Panc1 (cell line): Measurements from ENCODE around the gene GPD1L.

Experiments used
- POLR2AphosphoS5 ChIP-seq: IDR thresholded peaks from 2 replicates; pipeline ENCODE4 v1.6.1; 2012; ENCODE audit warnings: mild to moderate bottlenecking, low read depth, low read length, moderate library complexity
- TF ChIP-seq, protein P1 (sequence below): fragments of 450-650 bp; IDR thresholded peaks from 2 replicates; pipeline ENCODE4 v1.5.1; 2017; ENCODE audit warnings: mild to moderate bottlenecking
- TF ChIP-seq, protein P2 (sequence below), 2 experiments: IDR thresholded peaks; 2 replicates each; pipeline ENCODE4 v1.6.1; 2011 to 2012; ENCODE audit warnings: low read depth in 2 of 2, control low read depth in 1 of 2, low read length in 1 of 2, mild to moderate bottlenecking in 1 of 2, moderate library complexity in 1 of 2; ENCODE audit not compliant: insufficient read depth in 1 of 2

DNA sequence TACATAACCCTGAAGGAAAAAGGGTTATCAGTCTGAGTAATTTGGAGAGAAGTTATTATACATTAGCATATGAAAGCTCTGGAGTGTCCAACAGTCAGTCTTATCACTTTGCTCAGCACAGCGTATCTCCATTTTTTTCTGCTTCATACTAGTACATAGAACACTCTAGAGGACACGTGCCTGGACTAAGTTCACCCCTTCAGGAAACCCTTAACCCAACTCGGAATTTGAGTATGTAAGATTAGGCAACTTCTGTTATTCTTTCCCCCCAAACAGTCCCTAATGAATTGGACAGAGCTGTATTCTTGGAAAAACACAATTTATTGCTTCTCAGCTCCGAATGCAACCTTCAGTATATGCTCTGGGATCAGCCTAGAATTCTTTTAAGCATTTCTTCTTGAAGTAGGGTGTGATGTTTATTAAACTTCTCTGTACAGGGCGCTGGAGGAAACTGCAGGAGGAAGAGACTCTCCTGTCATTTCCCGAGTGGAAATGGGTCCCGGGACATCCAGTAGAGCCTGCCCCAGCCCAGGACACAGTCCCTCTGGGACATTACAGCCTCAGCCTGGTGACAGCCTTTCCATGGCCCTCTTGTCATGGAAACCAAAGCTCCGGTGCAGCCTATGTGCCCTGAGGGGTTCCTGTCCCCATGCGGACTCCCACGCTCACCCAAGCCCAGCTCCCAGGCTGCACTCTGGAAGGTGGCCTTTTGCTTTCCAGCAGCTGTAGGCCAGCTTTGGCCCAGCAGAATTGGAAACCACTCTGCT lies 94.8 kb downstream of the GPD1L start:
- TF ChIP-seq, protein P1, sequence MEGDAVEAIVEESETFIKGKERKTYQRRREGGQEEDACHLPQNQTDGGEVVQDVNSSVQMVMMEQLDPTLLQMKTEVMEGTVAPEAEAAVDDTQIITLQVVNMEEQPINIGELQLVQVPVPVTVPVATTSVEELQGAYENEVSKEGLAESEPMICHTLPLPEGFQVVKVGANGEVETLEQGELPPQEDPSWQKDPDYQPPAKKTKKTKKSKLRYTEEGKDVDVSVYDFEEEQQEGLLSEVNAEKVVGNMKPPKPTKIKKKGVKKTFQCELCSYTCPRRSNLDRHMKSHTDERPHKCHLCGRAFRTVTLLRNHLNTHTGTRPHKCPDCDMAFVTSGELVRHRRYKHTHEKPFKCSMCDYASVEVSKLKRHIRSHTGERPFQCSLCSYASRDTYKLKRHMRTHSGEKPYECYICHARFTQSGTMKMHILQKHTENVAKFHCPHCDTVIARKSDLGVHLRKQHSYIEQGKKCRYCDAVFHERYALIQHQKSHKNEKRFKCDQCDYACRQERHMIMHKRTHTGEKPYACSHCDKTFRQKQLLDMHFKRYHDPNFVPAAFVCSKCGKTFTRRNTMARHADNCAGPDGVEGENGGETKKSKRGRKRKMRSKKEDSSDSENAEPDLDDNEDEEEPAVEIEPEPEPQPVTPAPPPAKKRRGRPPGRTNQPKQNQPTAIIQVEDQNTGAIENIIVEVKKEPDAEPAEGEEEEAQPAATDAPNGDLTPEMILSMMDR = no peak
- TF ChIP-seq, protein P2, sequence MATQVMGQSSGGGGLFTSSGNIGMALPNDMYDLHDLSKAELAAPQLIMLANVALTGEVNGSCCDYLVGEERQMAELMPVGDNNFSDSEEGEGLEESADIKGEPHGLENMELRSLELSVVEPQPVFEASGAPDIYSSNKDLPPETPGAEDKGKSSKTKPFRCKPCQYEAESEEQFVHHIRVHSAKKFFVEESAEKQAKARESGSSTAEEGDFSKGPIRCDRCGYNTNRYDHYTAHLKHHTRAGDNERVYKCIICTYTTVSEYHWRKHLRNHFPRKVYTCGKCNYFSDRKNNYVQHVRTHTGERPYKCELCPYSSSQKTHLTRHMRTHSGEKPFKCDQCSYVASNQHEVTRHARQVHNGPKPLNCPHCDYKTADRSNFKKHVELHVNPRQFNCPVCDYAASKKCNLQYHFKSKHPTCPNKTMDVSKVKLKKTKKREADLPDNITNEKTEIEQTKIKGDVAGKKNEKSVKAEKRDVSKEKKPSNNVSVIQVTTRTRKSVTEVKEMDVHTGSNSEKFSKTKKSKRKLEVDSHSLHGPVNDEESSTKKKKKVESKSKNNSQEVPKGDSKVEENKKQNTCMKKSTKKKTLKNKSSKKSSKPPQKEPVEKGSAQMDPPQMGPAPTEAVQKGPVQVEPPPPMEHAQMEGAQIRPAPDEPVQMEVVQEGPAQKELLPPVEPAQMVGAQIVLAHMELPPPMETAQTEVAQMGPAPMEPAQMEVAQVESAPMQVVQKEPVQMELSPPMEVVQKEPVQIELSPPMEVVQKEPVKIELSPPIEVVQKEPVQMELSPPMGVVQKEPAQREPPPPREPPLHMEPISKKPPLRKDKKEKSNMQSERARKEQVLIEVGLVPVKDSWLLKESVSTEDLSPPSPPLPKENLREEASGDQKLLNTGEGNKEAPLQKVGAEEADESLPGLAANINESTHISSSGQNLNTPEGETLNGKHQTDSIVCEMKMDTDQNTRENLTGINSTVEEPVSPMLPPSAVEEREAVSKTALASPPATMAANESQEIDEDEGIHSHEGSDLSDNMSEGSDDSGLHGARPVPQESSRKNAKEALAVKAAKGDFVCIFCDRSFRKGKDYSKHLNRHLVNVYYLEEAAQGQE (IDR thresholded peaks at IDR 0.05; ENCODE audit: insufficient read depth in 1 of 2, low read depth in 2 of 2, low read length in 1 of 2) = no peak
- TF ChIP-seq POLR2AphosphoS5 = no peak
